OCI-LY3 (cell line): ENCODE measurements around the gene ZBTB24.

Source experiments
- H2AFZ ChIP-seq: fragments of 200-600, 300-600 bp; shearing (Covaris generic); 2 replicates; pipeline ENCODE4 v1.6.0; 2014; ENCODE audit warnings: antibody characterized with exemption, low read depth, low read length
- H3K27ac ChIP-seq: fragments of 200-600, 300-600 bp; sonication (generic); 2 replicates; pipeline ENCODE4 v1.5.1; 2014; ENCODE audit warnings: mild to moderate bottlenecking, low read length, moderate library complexity, mixed read lengths
- H3K27me3 ChIP-seq: fragments of 200-600, 300-600 bp; sonication (generic); 2 replicates; pipeline ENCODE4 v1.6.1; 2014; ENCODE audit warnings: low read depth, low read length, mixed read lengths
- H3K36me3 ChIP-seq: fragments of 200-600, 300-600 bp; sonication (generic); replicated peaks from 2 replicates; pipeline ENCODE3; 2014; ENCODE audit warnings: low read depth, low read length, mixed read lengths
- H3K4me1 ChIP-seq: fragments of 300-600, 200-600 bp; sonication (generic); 2 replicates; pipeline ENCODE4 v1.6.1; 2014; ENCODE audit warnings: low read length, mixed read lengths
- H3K4me2 ChIP-seq: fragments of 200-600, 300-600 bp; sonication (generic); 2 replicates; pipeline ENCODE4 v1.6.1; 2014; ENCODE audit warnings: low read length, mixed read lengths
- H3K4me3 ChIP-seq: fragments of 300-600, 200-600 bp; sonication (generic); 2 replicates; pipeline ENCODE4 v1.5.1; 2014; ENCODE audit warnings: antibody characterized with exemption, mild to moderate bottlenecking, low read length, moderate library complexity
- H3K79me2 ChIP-seq: fragments of 300-600, 200-600 bp; shearing (Covaris generic); 2 replicates; pipeline ENCODE4 v1.6.1; 2014; ENCODE audit warnings: mild to moderate bottlenecking, low read length, mixed read lengths
- H3K9ac ChIP-seq: fragments of 300-600, 200-600 bp; shearing (Covaris generic); 2 replicates; pipeline ENCODE4 v1.6.0; 2014; ENCODE audit warnings: mild to moderate bottlenecking, low read length, moderate library complexity
- H3K9me3 ChIP-seq: fragments of 200-600, 300-600 bp; shearing (Covaris generic); 2 replicates; pipeline ENCODE4 v1.6.1; 2014; ENCODE audit warnings: low read length, mixed read lengths; ENCODE audit not compliant: insufficient read depth
- H4K20me1 ChIP-seq: fragments of 200-600, 300-600 bp; sonication (generic); 2 replicates; pipeline ENCODE4 v1.6.1; 2016; ENCODE audit warnings: low read length, mixed read lengths; ENCODE audit not compliant: insufficient read depth
- EZH2phosphoT487 ChIP-seq: fragments of 200-600 bp; shearing (Covaris generic); IDR thresholded peaks from 2 replicates; pipeline ENCODE4 v1.6.1; 2018; ENCODE audit warnings: antibody characterized with exemption, mixed run types, low read depth
- TF ChIP-seq, protein P1 (sequence below): fragments of 200-600, 300-600 bp; sonication (generic); IDR thresholded peaks from 2 replicates; pipeline ENCODE4 v1.5.1; 2014; ENCODE audit warnings: antibody characterized with exemption, low read length, low read depth

Gene ZBTB24

DNA sequence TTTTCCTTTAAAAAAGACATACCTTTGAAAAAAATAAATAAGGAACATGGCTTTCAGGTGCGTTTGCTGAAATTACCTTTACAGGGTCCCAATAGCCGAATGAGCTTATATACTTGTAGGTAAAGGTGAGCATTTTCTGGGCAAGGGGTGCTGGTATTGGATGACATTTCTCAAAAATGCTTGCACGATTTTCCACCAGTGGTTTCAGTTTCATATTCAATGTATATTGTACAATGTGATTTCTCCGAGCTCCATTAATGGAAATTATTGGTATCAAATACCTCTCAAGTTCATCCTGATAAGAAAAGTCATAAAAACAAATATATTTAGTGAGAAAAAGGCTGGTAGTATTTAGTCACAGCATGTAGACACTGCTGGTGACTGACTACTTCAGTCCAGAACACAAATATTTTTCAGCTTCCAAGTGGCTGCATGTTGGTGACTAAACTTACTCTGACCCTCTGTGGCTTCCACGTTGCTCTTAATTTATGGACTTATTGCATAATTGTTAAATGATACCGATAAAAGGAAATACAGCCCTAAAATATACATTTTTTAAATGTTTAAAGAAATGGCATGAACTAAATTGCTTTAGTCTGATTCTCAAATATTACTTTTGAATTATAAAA lies 32.9 kb upstream of the ZBTB24 start:
- Histone ChIP-seq H3K79me2 (no peaks in the 10 kb centered on the region), H3K4me1 (no peaks in the 10 kb centered on the region), H3K9ac (no peak overlapping the region), H3K9me3 (no peaks in the 10 kb centered on the region), H3K27ac (no peak overlapping the region), H3K4me3 (peak overlapping the region; percentile 39), H4K20me1 (no peaks in the 10 kb centered on the region), H3K4me2 (peak overlapping the region; percentile 51), H3K27me3 (no peaks in the 10 kb centered on the region), H2AFZ (peak overlapping the region; percentile 53; the same call in 1 of the 2 replicates), H3K36me3 (no peaks in the 10 kb centered on the region)
- no peak for TF ChIP-seq EZH2phosphoT487
- TF ChIP-seq, protein P1, sequence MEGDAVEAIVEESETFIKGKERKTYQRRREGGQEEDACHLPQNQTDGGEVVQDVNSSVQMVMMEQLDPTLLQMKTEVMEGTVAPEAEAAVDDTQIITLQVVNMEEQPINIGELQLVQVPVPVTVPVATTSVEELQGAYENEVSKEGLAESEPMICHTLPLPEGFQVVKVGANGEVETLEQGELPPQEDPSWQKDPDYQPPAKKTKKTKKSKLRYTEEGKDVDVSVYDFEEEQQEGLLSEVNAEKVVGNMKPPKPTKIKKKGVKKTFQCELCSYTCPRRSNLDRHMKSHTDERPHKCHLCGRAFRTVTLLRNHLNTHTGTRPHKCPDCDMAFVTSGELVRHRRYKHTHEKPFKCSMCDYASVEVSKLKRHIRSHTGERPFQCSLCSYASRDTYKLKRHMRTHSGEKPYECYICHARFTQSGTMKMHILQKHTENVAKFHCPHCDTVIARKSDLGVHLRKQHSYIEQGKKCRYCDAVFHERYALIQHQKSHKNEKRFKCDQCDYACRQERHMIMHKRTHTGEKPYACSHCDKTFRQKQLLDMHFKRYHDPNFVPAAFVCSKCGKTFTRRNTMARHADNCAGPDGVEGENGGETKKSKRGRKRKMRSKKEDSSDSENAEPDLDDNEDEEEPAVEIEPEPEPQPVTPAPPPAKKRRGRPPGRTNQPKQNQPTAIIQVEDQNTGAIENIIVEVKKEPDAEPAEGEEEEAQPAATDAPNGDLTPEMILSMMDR: no peak

DNA sequence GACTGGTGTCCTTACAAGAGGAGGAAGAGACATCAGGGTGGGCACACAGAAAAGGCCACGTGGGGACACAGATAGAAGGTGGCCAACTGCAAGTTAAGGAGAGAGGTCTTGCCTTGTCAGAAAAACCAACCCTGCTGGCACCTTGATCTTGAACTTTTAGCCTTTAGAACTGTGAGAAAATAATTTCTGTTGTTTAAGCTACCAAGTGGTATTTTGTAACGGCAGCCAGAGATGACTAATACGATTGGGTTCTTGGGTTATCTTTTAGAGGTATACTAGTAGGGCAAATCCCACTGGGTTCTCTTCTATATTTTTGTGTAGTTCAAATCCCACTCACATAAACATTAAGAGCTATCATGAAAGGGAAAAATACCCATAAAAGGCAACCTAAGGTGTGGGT lies 31.9 kb upstream of the ZBTB24 start:
- Histone ChIP-seq H3K27me3 (no peaks in the 10 kb centered on the region), H3K9ac (no peak overlapping the region), H3K4me2 (no peak overlapping the region), H3K79me2 (no peaks in the 10 kb centered on the region), H3K36me3 (no peaks in the 10 kb centered on the region), H4K20me1 (no peaks in the 10 kb centered on the region), H3K4me3 (no peak overlapping the region), H3K9me3 (no peaks in the 10 kb centered on the region), H2AFZ (no peak overlapping the region), H3K4me1 (no peaks in the 10 kb centered on the region), H3K27ac (no peak overlapping the region)
- TF ChIP-seq, protein P1: no peak
- no peak for TF ChIP-seq EZH2phosphoT487

DNA sequence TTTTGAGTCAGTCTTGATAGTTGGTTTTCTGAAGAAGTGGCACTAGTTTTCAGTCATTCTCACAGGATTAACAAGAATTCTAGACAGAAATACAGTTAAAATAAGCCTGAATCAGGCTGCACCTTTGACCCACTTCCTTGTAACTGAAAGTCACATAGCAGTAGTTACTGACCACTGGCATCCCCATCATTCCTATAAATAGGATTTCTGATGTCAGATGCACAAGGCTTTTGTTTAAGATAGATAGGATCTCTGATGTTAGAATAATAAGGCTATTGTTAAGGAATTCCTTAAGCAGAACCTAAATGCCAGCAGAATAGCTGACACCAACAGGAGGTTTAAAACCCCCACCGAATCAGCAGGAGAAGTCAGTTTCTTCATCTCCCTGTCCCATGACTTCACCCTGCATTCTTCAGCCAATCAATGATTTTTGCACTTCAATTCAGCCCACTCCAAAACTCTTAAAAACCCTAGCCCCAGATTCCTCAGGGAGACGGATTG lies 30.6 kb upstream of the ZBTB24 start:
- Histone ChIP-seq H4K20me1 (no peaks in the 10 kb centered on the region), H3K9ac (no peak overlapping the region), H3K9me3 (no peaks in the 10 kb centered on the region), H3K4me1 (no peaks in the 10 kb centered on the region), H2AFZ (no peak overlapping the region), H3K4me2 (no peak overlapping the region), H3K27ac (no peak overlapping the region), H3K79me2 (no peaks in the 10 kb centered on the region), H3K36me3 (no peaks in the 10 kb centered on the region), H3K4me3 (no peak overlapping the region), H3K27me3 (no peaks in the 10 kb centered on the region)
- TF ChIP-seq, protein P1: no peak
- TF ChIP-seq EZH2phosphoT487: no peak

DNA sequence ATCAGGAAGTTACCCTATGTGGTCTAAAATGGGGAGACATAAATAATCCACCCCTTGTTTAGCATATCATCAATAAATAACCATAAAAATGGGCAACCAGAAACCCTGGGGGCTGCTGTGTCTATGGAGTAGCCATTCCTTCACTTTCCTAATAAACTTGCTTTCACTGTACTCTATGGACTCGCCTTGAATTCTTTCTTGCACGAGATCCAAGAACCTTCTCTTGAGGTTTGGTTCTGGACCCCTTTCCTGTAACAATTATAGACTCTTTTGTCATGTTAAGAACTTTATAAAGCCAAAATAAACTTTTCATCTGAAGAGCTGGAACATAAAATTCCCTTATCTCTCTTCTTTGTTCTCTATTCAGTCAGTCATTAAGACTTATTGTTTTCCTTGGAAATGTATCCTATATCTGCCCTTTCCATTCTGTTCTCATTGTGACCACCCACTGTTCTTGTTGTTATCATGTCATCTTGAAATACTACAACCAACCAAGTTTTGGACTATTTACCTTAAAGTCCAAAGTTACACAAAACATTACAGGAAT lies 29.3 kb upstream of the ZBTB24 start:
- no peak overlapping the region for H3K4me2 ChIP-seq
- H3K4me1 ChIP-seq: no peaks in the 10 kb centered on the region
- H3K9me3 ChIP-seq: no peaks in the 10 kb centered on the region
- no peaks in the 10 kb centered on the region for H3K36me3 ChIP-seq
- no peaks in the 10 kb centered on the region for H3K27me3 ChIP-seq
- H3K79me2 ChIP-seq: no peaks in the 10 kb centered on the region
- no peaks in the 10 kb centered on the region for H4K20me1 ChIP-seq
- H2AFZ ChIP-seq: no peak overlapping the region
- TF ChIP-seq, protein P1: no peak
- TF ChIP-seq EZH2phosphoT487: no peak
- no peak overlapping the region for H3K27ac ChIP-seq
- no peak overlapping the region for H3K4me3 ChIP-seq
- no peak overlapping the region for H3K9ac ChIP-seq
